Measurements from ENCODE around the gene COPZ2. TPM values are rescaled to one million over a fixed set of nuclear protein-coding genes. Genes with fewer than 3 reads are reported as not detected.

COPZ2 gene
- total RNA-seq, 4 donors from 2014 or later, result 58.1 to 73.9 (median 64.1) TPM

DNA sequence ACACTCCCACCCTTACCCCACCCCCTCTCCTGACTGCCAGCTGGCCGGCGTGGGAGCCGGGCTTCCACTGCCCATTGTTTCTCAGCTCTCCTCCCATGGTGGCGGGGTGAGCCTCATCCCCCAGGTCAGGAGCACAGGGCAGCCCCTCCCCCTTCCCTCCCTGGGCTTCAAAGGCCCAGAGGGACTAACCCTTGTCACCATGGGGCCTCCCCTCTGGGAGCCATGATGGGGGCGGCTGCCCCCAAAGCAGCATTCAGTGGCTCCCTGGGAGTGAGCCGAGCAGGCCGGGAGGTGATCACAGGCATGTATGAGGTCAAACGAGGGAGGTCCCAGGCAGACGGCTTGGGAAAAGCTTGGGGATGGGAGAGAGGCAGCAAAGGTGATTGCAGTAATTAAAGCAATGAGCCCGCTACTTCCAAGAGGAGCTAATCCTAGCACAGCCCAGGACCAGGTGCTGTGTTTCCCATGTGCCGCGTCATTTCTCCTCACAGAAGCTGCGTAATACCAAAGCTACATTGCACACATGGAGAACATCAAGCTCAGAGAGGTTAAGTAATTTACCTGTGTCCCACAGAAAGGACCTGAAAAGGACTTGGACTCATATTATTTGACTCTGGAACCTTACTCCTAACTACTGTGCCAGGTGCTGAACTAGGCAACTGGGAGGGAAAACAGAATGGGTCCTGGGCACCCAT, 42.2 kb downstream of the COPZ2 start:
- TF ChIP-seq POLR2A (IDR thresholded peaks at IDR 0.05; ENCODE audit: low read depth), result no peak
- TF ChIP-seq, protein P1, sequence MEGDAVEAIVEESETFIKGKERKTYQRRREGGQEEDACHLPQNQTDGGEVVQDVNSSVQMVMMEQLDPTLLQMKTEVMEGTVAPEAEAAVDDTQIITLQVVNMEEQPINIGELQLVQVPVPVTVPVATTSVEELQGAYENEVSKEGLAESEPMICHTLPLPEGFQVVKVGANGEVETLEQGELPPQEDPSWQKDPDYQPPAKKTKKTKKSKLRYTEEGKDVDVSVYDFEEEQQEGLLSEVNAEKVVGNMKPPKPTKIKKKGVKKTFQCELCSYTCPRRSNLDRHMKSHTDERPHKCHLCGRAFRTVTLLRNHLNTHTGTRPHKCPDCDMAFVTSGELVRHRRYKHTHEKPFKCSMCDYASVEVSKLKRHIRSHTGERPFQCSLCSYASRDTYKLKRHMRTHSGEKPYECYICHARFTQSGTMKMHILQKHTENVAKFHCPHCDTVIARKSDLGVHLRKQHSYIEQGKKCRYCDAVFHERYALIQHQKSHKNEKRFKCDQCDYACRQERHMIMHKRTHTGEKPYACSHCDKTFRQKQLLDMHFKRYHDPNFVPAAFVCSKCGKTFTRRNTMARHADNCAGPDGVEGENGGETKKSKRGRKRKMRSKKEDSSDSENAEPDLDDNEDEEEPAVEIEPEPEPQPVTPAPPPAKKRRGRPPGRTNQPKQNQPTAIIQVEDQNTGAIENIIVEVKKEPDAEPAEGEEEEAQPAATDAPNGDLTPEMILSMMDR (IDR thresholded peaks at IDR 0.05), result no peak
- 77% methylated on average over 8 of the region's 13 CpGs for WGBS
- intact Hi-C loops (cut with DNase I), result no loop called here
- H3K4me3 ChIP-seq, result no peak overlapping the region
- H3K9me3 ChIP-seq, result no peaks in the 10 kb centered on the region
- H3K27ac ChIP-seq (replicated peaks in 1 of 4), result no peak overlapping the region
- H3K27me3 ChIP-seq, result peaks cover 0 to 41% (median 0%) of the 10 kb centered on the region in 4 donors
- DNase-seq (ENCODE audit: extremely low spot score), result no peak
- no peaks in the 10 kb centered on the region for H3K4me1 ChIP-seq
- H3K36me3 ChIP-seq, result no peaks in the 10 kb centered on the region

DNA sequence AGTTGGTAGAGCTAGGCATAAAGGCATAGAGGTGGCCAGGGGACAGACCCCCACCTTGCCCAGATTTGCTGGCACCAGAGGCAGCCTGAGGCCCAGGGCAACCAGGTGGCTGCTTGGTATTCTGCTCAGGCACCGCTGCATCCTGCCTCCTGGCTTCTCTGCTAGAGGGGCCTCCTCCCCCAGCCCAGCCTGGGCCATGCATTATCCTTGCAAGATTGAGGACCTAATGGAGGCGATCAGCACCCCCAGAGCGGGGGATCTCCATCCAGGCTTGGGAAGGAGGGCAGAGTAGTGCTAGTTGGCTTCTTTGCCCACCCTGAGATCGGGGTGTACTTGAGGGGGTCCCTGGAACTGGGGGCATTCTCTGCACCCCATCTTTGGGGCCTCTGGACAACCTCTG, 42.9 kb downstream of the COPZ2 start:
- 93% methylated on average over 3 of the region's 4 CpGs for WGBS
- Histone ChIP-seq H3K27me3 (peaks cover 0 to 41% (median 0%) of the 10 kb centered on the region in 4 donors), H3K9me3 (no peaks in the 10 kb centered on the region), H3K27ac (replicated peaks in 1 of 4) (no peak overlapping the region), H3K4me3 (no peak overlapping the region), H3K36me3 (no peaks in the 10 kb centered on the region), H3K4me1 (no peaks in the 10 kb centered on the region)
- TF ChIP-seq POLR2AphosphoS5 (IDR thresholded peaks at IDR 0.05) (no peak), EP300 (IDR thresholded peaks at IDR 0.05) (no peak), POLR2A (IDR thresholded peaks at IDR 0.05; ENCODE audit: low read depth) (no peak)
- TF ChIP-seq, protein P1 (IDR thresholded peaks at IDR 0.05), result no peak
- intact Hi-C loops (cut with DNase I), result no loop called here
- DNase-seq (ENCODE audit: extremely low spot score), result no peak

DNA sequence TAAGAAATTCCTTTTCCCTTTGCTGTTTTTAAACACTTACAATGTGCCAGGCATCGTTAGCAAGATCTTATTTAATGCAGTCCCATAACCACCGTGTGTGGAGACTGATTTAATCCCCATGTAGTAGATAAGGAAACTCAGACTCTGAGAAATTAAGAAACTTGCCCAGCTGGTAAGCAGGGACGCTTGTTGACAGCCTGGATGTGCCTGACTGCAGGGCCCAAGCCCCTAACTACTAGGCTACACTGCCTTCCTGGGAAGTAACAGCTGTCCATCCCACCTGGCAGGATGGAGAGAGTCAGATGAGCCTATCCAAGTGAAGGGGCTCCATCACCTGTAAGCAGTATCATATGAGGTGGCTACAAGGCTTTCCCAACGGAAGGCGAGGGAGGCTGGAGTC, 43.6 kb downstream of the COPZ2 start:
- Histone ChIP-seq H3K9me3 (no peaks in the 10 kb centered on the region), H3K36me3 (no peaks in the 10 kb centered on the region), H3K27me3 (peaks cover 0 to 41% (median 0%) of the 10 kb centered on the region in 4 donors), H3K4me1 (no peaks in the 10 kb centered on the region), H3K4me3 (no peak overlapping the region), H3K27ac (replicated peaks in 1 of 4) (no peak overlapping the region)
- no peak for DNase-seq (ENCODE audit: extremely low spot score)
- intact Hi-C loops (cut with DNase I), result no loop called here
- TF ChIP-seq EP300 (IDR thresholded peaks at IDR 0.05), result no peak
- no peak for TF ChIP-seq POLR2AphosphoS5 (IDR thresholded peaks at IDR 0.05)
- no peak for TF ChIP-seq POLR2A (IDR thresholded peaks at IDR 0.05; ENCODE audit: low read depth)
- TF ChIP-seq, protein P1 (IDR thresholded peaks at IDR 0.05), result no peak
- WGBS, result 86% methylated on average over 5 of the region's 5 CpGs

GRCh38 chr17:47993031-47993564, 44.5 kb downstream of the COPZ2 start:
- no peak for DNase-seq (ENCODE audit: extremely low spot score)
- Histone ChIP-seq H3K27me3 (peaks cover 0 to 36% (median 0%) of the 10 kb centered on the region in 4 donors), H3K4me3 (no peak overlapping the region), H3K4me1 (peaks cover 0 to under 1% (median 0%) of the 10 kb centered on the region in 4 donors), H3K36me3 (no peaks in the 10 kb centered on the region), H3K27ac (replicated peaks in 1 of 4) (no peak overlapping the region), H3K9me3 (no peaks in the 10 kb centered on the region)
- intact Hi-C loops (cut with DNase I), result no loop called here
- WGBS, result 68% methylated on average over 9 of the region's 9 CpGs
- TF ChIP-seq, protein P1 (IDR thresholded peaks at IDR 0.05), result no peak
- TF ChIP-seq POLR2AphosphoS5 (IDR thresholded peaks at IDR 0.05) (no peak), POLR2A (IDR thresholded peaks at IDR 0.05; ENCODE audit: low read depth) (no peak), EP300 (IDR thresholded peaks at IDR 0.05) (no peak)
